ENCODE results near the gene PLA2G2F.

- TF ChIP-seq CTCF (IDR thresholded peaks at IDR 0.05) (no peak), REST (IDR thresholded peaks at IDR 0.05; ENCODE audit: insufficient read depth in 1 of 2, low read depth in 2 of 2, low read length in 1 of 2) (no peak), POLR2AphosphoS5 (IDR thresholded peaks at IDR 0.05; ENCODE audit: low read depth, low read length) (no peak), SIN3A (IDR thresholded peaks at IDR 0.05; ENCODE audit: borderline replicate concordance, insufficient read depth, low read depth, low read length) (no peak), TCF7L2 (IDR thresholded peaks at IDR 0.05; ENCODE audit: low read depth, low read length) (no peak)
These were observed 31.3 kb upstream of the PLA2G2F start for GRCh38 chr1:20107796-20108195.
